Inferior parietal cortex (tissue), 1 donor: ENCODE results near the gene UPP2.

Experiments
- DNase-seq: peaks from one replicate; pipeline ENCODE4 v3.0.0-alpha.2; 2016; ENCODE audit errors: extremely low spot score

The UPP2 gene

GRCh38 chr2:158104903-158105302 is 3.2 kb downstream of the UPP2 start:
- DNase-seq = no peak

- no peak for DNase-seq
These were observed 11.3 kb downstream of the UPP2 start for GRCh38 chr2:158112992-158113391.

- DNase-seq = no peak
These were observed 12.1 kb downstream of the UPP2 start for GRCh38 chr2:158113741-158114295.

GRCh38 chr2:158114516-158114915 is 12.8 kb downstream of the UPP2 start:
- no peak for DNase-seq

- DNase-seq = no peak
These were observed 13.6 kb downstream of the UPP2 start for GRCh38 chr2:158115202-158115767.

GRCh38 chr2:158116936-158117335 is 15.3 kb downstream of the UPP2 start:
- no peak for DNase-seq

- DNase-seq = no peak
These were observed 18.4 kb downstream of the UPP2 start for GRCh38 chr2:158120102-158120501.

GRCh38 chr2:158120664-158121641 is 19.3 kb downstream of the UPP2 start:
- no peak for DNase-seq

GRCh38 chr2:158124896-158125295 is 23.2 kb downstream of the UPP2 start:
- no peak for DNase-seq

GRCh38 chr2:158125756-158126498 is 24.3 kb downstream of the UPP2 start:
- DNase-seq = no peak

- no peak for DNase-seq
These were observed 25.7 kb downstream of the UPP2 start for GRCh38 chr2:158127380-158127804.

GRCh38 chr2:158128168-158128973 is 26.7 kb downstream of the UPP2 start:
- DNase-seq = no peak

GRCh38 chr2:158129037-158129436 is 27.4 kb downstream of the UPP2 start:
- no peak for DNase-seq

- DNase-seq = no peak
These were observed 29.3 kb downstream of the UPP2 start for GRCh38 chr2:158130832-158131473.

GRCh38 chr2:158131483-158131912 is 29.8 kb downstream of the UPP2 start:
- DNase-seq = no peak

- DNase-seq = no peak
These were observed 30.4 kb downstream of the UPP2 start for GRCh38 chr2:158131919-158132566.

GRCh38 chr2:158134055-158134454 is 32.4 kb downstream of the UPP2 start:
- no peak for DNase-seq

- no peak for DNase-seq
These were observed 33.0 kb downstream of the UPP2 start for GRCh38 chr2:158134655-158135054.

- no peak for DNase-seq
These were observed 33.4 kb downstream of the UPP2 start for GRCh38 chr2:158135096-158135495.

GRCh38 chr2:158138255-158138654 is 36.6 kb downstream of the UPP2 start:
- no peak for DNase-seq
